Neural progenitor cell (in vitro differentiated cells): ENCODE results near the gene CNPY1. TPM values are rescaled to one million over a fixed set of nuclear protein-coding genes. Genes with fewer than 3 reads are reported as not detected.

Experiments
- DNase-seq: peaks from one replicate; pipeline ENCODE4 v3.0.0-alpha.2; 2016; ENCODE audit warnings: low spot score
- H2AFZ ChIP-seq: fragments of 200-600 bp; sonication (generic); replicated peaks from 2 replicates; pipeline ENCODE4 v1.6.1; 2016; ENCODE audit warnings: antibody characterized with exemption
- H3F3A ChIP-seq: fragments of 200-600 bp; sonication (generic); 2 replicates; pipeline ENCODE4 v1.6.1; 2016; ENCODE audit warnings: antibody characterized with exemption, low read depth
- H3K27ac ChIP-seq: fragments of 200-600 bp; sonication (generic); 2 replicates; pipeline ENCODE4 v1.5.1; 2016; ENCODE audit warnings: mild to moderate bottlenecking
- H3K27me3 ChIP-seq: fragments of 200-600 bp; sonication (generic); 2 replicates; pipeline ENCODE4 v1.6.1; 2016; ENCODE audit warnings: mild to moderate bottlenecking, moderate library complexity
- H3K36me3 ChIP-seq: fragments of 200-600 bp; sonication (generic); 2 replicates; pipeline ENCODE4 v1.5.1; 2016
- H3K4me1 ChIP-seq: fragments of 200-600 bp; sonication (generic); 2 replicates; pipeline ENCODE4 v1.6.1; 2016; ENCODE audit warnings: mixed run types
- H3K4me2 ChIP-seq: fragments of 200-600 bp; sonication (generic); 2 replicates; pipeline ENCODE4 v1.6.1; 2016
- H3K4me3 ChIP-seq: fragments of 200-600 bp; sonication (generic); 2 replicates; pipeline ENCODE4 v1.5.1; 2016
- H3K79me2 ChIP-seq: fragments of 200-600 bp; sonication (generic); 2 replicates; pipeline ENCODE4 v1.6.1; 2016; ENCODE audit warnings: low read depth
- H3K9ac ChIP-seq: fragments of 200-600 bp; sonication (generic); 2 replicates; pipeline ENCODE4 v1.6.1; 2016
- H3K9me3 ChIP-seq: fragments of 200-600 bp; sonication (generic); 2 replicates; pipeline ENCODE4 v1.5.1; 2016; ENCODE audit warnings: low read depth
- H4K20me1 ChIP-seq: fragments of 200-600 bp; sonication (generic); 2 replicates; pipeline ENCODE4 v1.6.1; 2016; ENCODE audit warnings: low read depth
- H3K27ac Mint-ChIP-seq: 3 replicates; pipeline ENCODE4 v1.8.0; 2021; ENCODE audit warnings: mixed read lengths
- H3K27me3 Mint-ChIP-seq: 2 replicates; pipeline ENCODE4 v1.8.0; 2022; ENCODE audit warnings: low read depth, mild to moderate bottlenecking, inconsistent platforms, moderate library complexity, mixed read lengths; ENCODE audit not compliant: insufficient read depth
- H3K36me3 Mint-ChIP-seq: 3 replicates; pipeline ENCODE4 v1.8.0; 2021; ENCODE audit warnings: mixed read lengths
- H3K4me1 Mint-ChIP-seq: 3 replicates; pipeline ENCODE4 v1.8.0; 2021; ENCODE audit warnings: mixed read lengths
- H3K4me3 Mint-ChIP-seq: 3 replicates; pipeline ENCODE4 v1.8.0; 2021; ENCODE audit warnings: mild to moderate bottlenecking, moderate library complexity, mixed read lengths
- H3K9me3 Mint-ChIP-seq: 3 replicates; pipeline ENCODE4 v1.8.0; 2020; ENCODE audit warnings: mixed read lengths
- CTCF ChIP-seq: fragments of 200-600 bp; sonication (generic); IDR thresholded peaks from 2 replicates; pipeline ENCODE4 v1.5.1; 2017; ENCODE audit warnings: antibody characterized with exemption, mild to moderate bottlenecking
- EZH2 ChIP-seq: fragments of 200-600 bp; sonication (generic); IDR thresholded peaks from 2 replicates; pipeline ENCODE4 v1.6.1; 2017; ENCODE audit warnings: antibody characterized with exemption, mild to moderate bottlenecking, moderate library complexity
- EZH2phosphoT487 ChIP-seq: fragments of 200-600 bp; sonication (generic); IDR thresholded peaks from 2 replicates; pipeline ENCODE4 v1.6.1; 2017; ENCODE audit warnings: antibody characterized with exemption
- total RNA-seq: library from RNA; depleted of rRNA; stranded (reverse); fragments of >200 nt; gene quantifications from 2 replicates; pipeline ENCODE4 v1.2.3, GENCODE V29; 2015; ENCODE audit warnings: low replicate concordance

CNPY1 gene
- total RNA-seq, 1 donor from 2014 or later: not detected

- H4K20me1 ChIP-seq: no peaks in the 10 kb centered on the region
- peaks cover 13% of the 10 kb centered on the region for H3K4me1 Mint-ChIP-seq
- H3K4me1 ChIP-seq: no peaks in the 10 kb centered on the region
- peaks cover 4% of the 10 kb centered on the region for H3K27me3 Mint-ChIP-seq
- no peaks in the 10 kb centered on the region for H3K79me2 ChIP-seq
- no peaks in the 10 kb centered on the region for H3K36me3 ChIP-seq
- no peak overlapping the region for H2AFZ ChIP-seq
- H3K36me3 Mint-ChIP-seq: no peaks in the 10 kb centered on the region
- H3K9me3 Mint-ChIP-seq: no peaks in the 10 kb centered on the region
- H3K4me2 ChIP-seq: no peak overlapping the region
- no peak overlapping the region for H3K27ac ChIP-seq
- no peak overlapping the region for H3K27ac Mint-ChIP-seq
- H3K4me3 ChIP-seq: no peak overlapping the region
- H3K4me3 Mint-ChIP-seq: no peak overlapping the region
- no peak for DNase-seq
- no peaks in the 10 kb centered on the region for H3F3A ChIP-seq
- TF ChIP-seq CTCF (no peak), EZH2phosphoT487 (no peak), EZH2 (no peak)
- H3K27me3 ChIP-seq: no peaks in the 10 kb centered on the region
- no peak overlapping the region for H3K9ac ChIP-seq
- no peaks in the 10 kb centered on the region for H3K9me3 ChIP-seq
Observed at GRCh38 chr7:155568842-155569494, 22.6 kb upstream of the CNPY1 start.

- H3K36me3 Mint-ChIP-seq: no peaks in the 10 kb centered on the region
- H2AFZ ChIP-seq: no peak overlapping the region
- H3K9ac ChIP-seq: no peak overlapping the region
- peaks cover 4% of the 10 kb centered on the region for H3K27me3 Mint-ChIP-seq
- H3K27ac Mint-ChIP-seq: no peak overlapping the region
- no peaks in the 10 kb centered on the region for H3F3A ChIP-seq
- H3K9me3 Mint-ChIP-seq: no peaks in the 10 kb centered on the region
- H3K36me3 ChIP-seq: no peaks in the 10 kb centered on the region
- H3K4me1 Mint-ChIP-seq: peaks cover 13% of the 10 kb centered on the region
- no peaks in the 10 kb centered on the region for H3K4me1 ChIP-seq
- no peaks in the 10 kb centered on the region for H3K9me3 ChIP-seq
- H3K27me3 ChIP-seq: no peaks in the 10 kb centered on the region
- no peak for DNase-seq
- TF ChIP-seq EZH2 (no peak), EZH2phosphoT487 (no peak), CTCF (no peak)
- no peak overlapping the region for H3K4me3 ChIP-seq
- no peak overlapping the region for H3K4me2 ChIP-seq
- no peaks in the 10 kb centered on the region for H3K79me2 ChIP-seq
- H3K4me3 Mint-ChIP-seq: no peak overlapping the region
- no peaks in the 10 kb centered on the region for H4K20me1 ChIP-seq
- no peak overlapping the region for H3K27ac ChIP-seq
Observed at GRCh38 chr7:155568333-155568660, 21.9 kb upstream of the CNPY1 start.

- no peaks in the 10 kb centered on the region for H3K27me3 ChIP-seq
- no peak overlapping the region for H3K9ac ChIP-seq
- DNase-seq: no peak
- no peaks in the 10 kb centered on the region for H3K9me3 Mint-ChIP-seq
- H3K4me1 Mint-ChIP-seq: peaks cover 13% of the 10 kb centered on the region
- TF ChIP-seq EZH2phosphoT487: no peak
- no peak for TF ChIP-seq EZH2
- TF ChIP-seq CTCF: no peak
- no peak overlapping the region for H2AFZ ChIP-seq
- no peaks in the 10 kb centered on the region for H3K4me1 ChIP-seq
- H4K20me1 ChIP-seq: no peaks in the 10 kb centered on the region
- H3K36me3 Mint-ChIP-seq: no peaks in the 10 kb centered on the region
- H3K27ac Mint-ChIP-seq: no peak overlapping the region
- H3K9me3 ChIP-seq: no peaks in the 10 kb centered on the region
- H3K4me2 ChIP-seq: no peak overlapping the region
- H3K4me3 ChIP-seq: no peak overlapping the region
- H3K27ac ChIP-seq: no peak overlapping the region
- H3K79me2 ChIP-seq: no peaks in the 10 kb centered on the region
- no peaks in the 10 kb centered on the region for H3F3A ChIP-seq
- peaks cover 3% of the 10 kb centered on the region for H3K27me3 Mint-ChIP-seq
- H3K36me3 ChIP-seq: no peaks in the 10 kb centered on the region
- no peak overlapping the region for H3K4me3 Mint-ChIP-seq
Observed at GRCh38 chr7:155567646-155568332, 21.4 kb upstream of the CNPY1 start.
